Type B pancreatic cell (in vitro differentiated cells): ENCODE results near the gene CYTH4. TPM values are rescaled to one million over a fixed set of nuclear protein-coding genes. Genes with fewer than 3 reads are reported as not detected.

Source experiments
- DNase-seq: peaks from one replicate; pipeline ENCODE4 v3.0.0; 2021; ENCODE audit warnings: mixed read lengths; ENCODE audit not compliant: unreplicated experiment; ENCODE audit errors: extremely low spot score
- H3K27ac Mint-ChIP-seq: 2 replicates; pipeline ENCODE4 v1.8.0; 2021; ENCODE audit warnings: mild to moderate bottlenecking, mixed read lengths
- H3K27me3 Mint-ChIP-seq: 2 replicates; pipeline ENCODE4 v1.8.0; 2021; ENCODE audit warnings: mixed read lengths
- H3K36me3 Mint-ChIP-seq: 2 replicates; pipeline ENCODE4 v1.8.0; 2021; ENCODE audit warnings: mixed read lengths
- H3K4me1 Mint-ChIP-seq: one replicate; pipeline ENCODE4 v1.8.0; 2021; ENCODE audit warnings: mixed read lengths; ENCODE audit not compliant: unreplicated experiment
- H3K4me3 Mint-ChIP-seq: 2 replicates; pipeline ENCODE4 v1.8.0; 2021; ENCODE audit warnings: mild to moderate bottlenecking, mixed read lengths
- H3K9me3 Mint-ChIP-seq: 2 replicates; pipeline ENCODE4 v1.8.0; 2021; ENCODE audit warnings: mixed read lengths
- CTCF ChIP-seq: fragments of 200-600 bp; sonication (generic); conservative IDR thresholded peaks from 2 replicates; pipeline ENCODE4 v1.5.0; 2021; ENCODE audit warnings: antibody characterized with exemption, mild to moderate bottlenecking
- total RNA-seq: library from RNA; stranded (reverse); gene quantifications from 2 replicates; pipeline ENCODE4 v1.2.1, GENCODE V29; 2021; ENCODE audit warnings: low replicate concordance

CYTH4 gene
- total RNA-seq, 1 donor from 2014 or later: not detected

- Mint-ChIP-seq H3K27me3 (peaks cover 92% of the 10 kb centered on the region), H3K4me3 (no peak overlapping the region)
Observed at GRCh38 chr22:37334461-37334858, 52.2 kb downstream of the CYTH4 start.

GRCh38 chr22:37334859-37335805 is 52.8 kb downstream of the CYTH4 start:
- no peak overlapping the region for H3K27ac Mint-ChIP-seq
- no peaks in the 10 kb centered on the region for H3K9me3 Mint-ChIP-seq
- TF ChIP-seq CTCF: peak; percentile 52
- peaks cover 92% of the 10 kb centered on the region for H3K27me3 Mint-ChIP-seq
- no peak for DNase-seq
- H3K4me1 Mint-ChIP-seq: peaks cover 4% of the 10 kb centered on the region
- no peaks in the 10 kb centered on the region for H3K36me3 Mint-ChIP-seq
- H3K4me3 Mint-ChIP-seq: peak overlapping the region; percentile 31

More at GRCh38 chr22:37334461-37334858, 52.2 kb downstream of the CYTH4 start:
- Mint-ChIP-seq H3K36me3 (no peaks in the 10 kb centered on the region), H3K27ac (no peak overlapping the region), H3K9me3 (no peaks in the 10 kb centered on the region), H3K4me1 (peaks cover 5% of the 10 kb centered on the region)
- DNase-seq: no peak
- TF ChIP-seq CTCF: no peak

GRCh38 chr22:37335806-37336199 is 53.5 kb downstream of the CYTH4 start:
- Mint-ChIP-seq H3K36me3 (no peaks in the 10 kb centered on the region), H3K4me3 (no peak overlapping the region), H3K27me3 (peaks cover 94% of the 10 kb centered on the region), H3K4me1 (peaks cover 4% of the 10 kb centered on the region), H3K9me3 (no peaks in the 10 kb centered on the region), H3K27ac (no peak overlapping the region)
- DNase-seq: no peak
- TF ChIP-seq CTCF: no peak

GRCh38 chr22:37336579-37336978 is 54.3 kb downstream of the CYTH4 start:
- no peaks in the 10 kb centered on the region for H3K9me3 Mint-ChIP-seq
- no peak overlapping the region for H3K27ac Mint-ChIP-seq
- TF ChIP-seq CTCF: no peak
- H3K27me3 Mint-ChIP-seq: peaks cover 97% of the 10 kb centered on the region
- no peaks in the 10 kb centered on the region for H3K36me3 Mint-ChIP-seq
- H3K4me1 Mint-ChIP-seq: peaks cover 4% of the 10 kb centered on the region
- no peak for DNase-seq
- no peak overlapping the region for H3K4me3 Mint-ChIP-seq

GRCh38 chr22:37337204-37337943 is 55.1 kb downstream of the CYTH4 start:
- H3K4me3 Mint-ChIP-seq: no peak overlapping the region
- no peaks in the 10 kb centered on the region for H3K36me3 Mint-ChIP-seq
- peaks cover 97% of the 10 kb centered on the region for H3K27me3 Mint-ChIP-seq
- H3K27ac Mint-ChIP-seq: no peak overlapping the region
- H3K9me3 Mint-ChIP-seq: no peaks in the 10 kb centered on the region
- no peak for TF ChIP-seq CTCF
- no peak for DNase-seq
- peaks cover 4% of the 10 kb centered on the region for H3K4me1 Mint-ChIP-seq
